Stimulated activated CD4-positive, alpha-beta T cell treated with anti-CD3 and anti-CD28 coated beads, TNF-alpha, amount 100 ng/mL, for 48 hours (primary cell): ENCODE measurements around the gene ST6GAL1.
"Not testable (repeated sequence)": the region's sequence is repeated elsewhere in the genome, so short reads cannot be mapped to it uniquely, and the experiment has no call there.

ENCODE experiments used
- DNase-seq, 3 donors: peaks; one replicate each; pipeline ENCODE4 v3.0.0-alpha.2; 2020; ENCODE audit warnings: low read depth in 3 of 3

Gene ST6GAL1

GRCh38 chr3:186967686-186968085, 37.4 kb downstream of the ST6GAL1 start:
- no peak for DNase-seq

GRCh38 chr3:186969607-186970006, 39.3 kb downstream of the ST6GAL1 start:
- DNase-seq: no peak

DNA sequence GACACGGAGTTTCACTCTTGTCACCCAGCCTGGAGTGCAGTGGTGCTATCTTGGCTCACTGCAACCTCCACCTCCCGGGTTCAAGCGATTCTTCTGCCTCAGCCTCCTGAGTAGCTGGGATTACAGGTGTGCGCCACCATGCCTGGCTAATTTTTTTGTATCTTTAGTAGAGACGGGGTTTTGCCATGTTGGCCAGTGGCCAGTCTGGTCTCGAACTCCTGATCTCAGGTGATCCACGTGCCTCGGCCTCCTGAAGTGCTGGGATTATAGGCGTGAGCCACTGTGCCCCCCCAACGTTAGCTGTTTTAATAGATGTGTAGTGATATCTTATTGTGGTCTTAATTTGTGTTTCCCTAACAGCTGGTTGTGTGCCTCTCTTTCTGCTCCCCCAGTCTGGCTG, 40.8 kb downstream of the ST6GAL1 start:
- DNase-seq: not testable (repeated sequence)

DNA sequence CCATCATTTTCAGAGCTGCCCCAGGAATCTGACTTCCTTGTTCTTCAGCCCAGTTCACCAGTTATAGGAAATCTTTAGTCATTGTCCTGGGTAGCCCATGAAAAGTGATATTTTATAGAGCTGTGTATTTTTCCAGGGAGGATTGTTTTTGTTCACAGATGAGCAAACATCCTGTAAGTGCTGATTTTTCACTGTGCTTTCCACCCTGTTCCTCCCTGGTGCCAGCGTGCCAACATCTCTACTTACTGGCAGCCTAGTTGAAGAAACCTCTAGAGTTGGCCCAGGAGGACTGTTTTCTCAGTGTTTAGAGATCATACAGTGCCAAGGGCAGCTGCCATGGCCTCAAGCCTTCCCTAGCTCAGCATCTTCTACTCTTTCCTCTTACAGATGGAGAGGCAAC, 41.3 kb downstream of the ST6GAL1 start:
- no peak for DNase-seq

- no peak for DNase-seq
Observed at GRCh38 chr3:186973702-186974101, 43.4 kb downstream of the ST6GAL1 start.

DNA sequence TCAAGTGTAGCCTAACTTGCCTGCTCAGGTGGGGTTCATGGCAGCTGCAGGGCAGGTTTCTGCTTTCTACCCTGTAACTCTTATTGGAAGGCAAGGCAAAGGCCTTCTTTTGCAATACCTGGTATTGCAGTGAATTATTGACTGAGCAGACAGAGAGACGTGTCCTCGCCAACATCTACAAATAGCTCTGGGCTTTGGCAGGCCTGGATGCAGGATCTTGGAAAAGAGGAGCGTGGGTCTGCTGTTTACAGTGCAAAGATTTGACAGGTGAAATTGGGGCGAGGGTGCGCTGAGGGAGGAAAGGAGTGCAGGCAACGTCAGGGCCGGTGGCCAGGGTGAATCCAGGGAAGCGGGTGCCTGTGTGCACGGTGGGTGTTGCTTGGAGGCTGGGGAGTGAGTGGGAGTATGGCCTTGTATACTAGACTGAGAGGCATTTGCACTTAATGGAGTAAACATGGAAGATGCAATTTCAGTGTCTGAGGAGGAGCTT, 44.5 kb downstream of the ST6GAL1 start:
- no peak for DNase-seq

DNA sequence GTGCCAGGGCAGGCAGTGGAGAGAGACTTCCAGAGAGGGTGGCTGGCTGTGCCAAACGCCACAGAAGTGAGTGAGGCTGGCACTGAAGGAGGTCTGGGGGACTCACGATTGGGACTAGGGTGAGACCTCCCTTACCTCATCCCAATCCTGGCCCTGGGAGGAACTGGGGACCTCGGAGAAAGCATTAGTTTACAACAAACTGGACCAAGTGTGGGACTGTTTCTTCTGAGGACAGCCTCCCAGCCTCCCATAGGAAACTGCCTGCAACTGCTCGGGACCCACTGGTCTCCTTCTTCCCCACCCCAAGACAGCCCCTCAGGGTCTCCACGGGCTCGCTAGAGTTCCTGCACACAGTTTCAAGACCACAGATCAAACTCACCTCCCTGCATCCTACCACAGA, 45.4 kb downstream of the ST6GAL1 start:
- no peak for DNase-seq

GRCh38 chr3:186976837-186977750, 46.8 kb downstream of the ST6GAL1 start:
- no peak for DNase-seq

DNA sequence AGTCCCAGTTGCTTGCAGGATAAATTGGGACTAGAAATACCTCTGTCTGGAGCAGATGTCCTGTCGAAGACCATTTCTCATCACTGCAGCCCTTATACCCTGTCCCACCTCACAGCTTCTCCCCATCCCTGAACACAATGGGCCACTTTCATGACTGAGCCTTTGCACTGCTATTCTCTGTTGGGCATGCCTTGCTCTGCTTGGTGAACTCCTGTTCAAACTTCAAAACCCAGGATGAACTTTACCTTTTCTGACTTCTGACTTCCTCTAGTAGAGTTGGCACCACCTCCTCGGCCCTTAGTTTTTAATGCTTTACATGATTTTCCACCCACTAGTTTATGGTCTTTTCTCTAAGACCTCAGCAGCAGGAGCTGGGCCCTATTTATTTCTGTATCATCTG, 48.4 kb downstream of the ST6GAL1 start:
- DNase-seq: no peak

DNA sequence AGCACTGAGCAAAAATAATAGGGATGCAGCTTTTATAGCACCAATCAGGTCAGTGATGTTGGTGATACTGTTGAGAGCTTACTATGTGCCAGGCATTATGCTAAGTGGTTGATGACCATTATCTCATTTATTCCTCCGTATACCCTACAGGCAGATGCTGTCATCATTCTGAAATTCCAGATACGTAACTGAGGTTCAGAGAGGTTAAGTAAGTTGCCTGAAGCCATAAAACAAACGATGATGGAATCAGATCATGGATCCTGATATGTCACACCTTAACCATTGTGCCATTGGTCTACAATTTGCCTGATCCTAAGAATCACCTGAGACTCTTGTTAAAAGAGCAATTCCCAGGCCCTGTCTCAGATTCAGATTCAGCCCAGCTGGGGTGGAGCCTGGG, 49.5 kb downstream of the ST6GAL1 start:
- no peak for DNase-seq

- no peak for DNase-seq
Observed at GRCh38 chr3:186980989-186981388, 50.7 kb downstream of the ST6GAL1 start.

- DNase-seq: no peak
Observed at GRCh38 chr3:186983659-186984058, 53.3 kb downstream of the ST6GAL1 start.

DNA sequence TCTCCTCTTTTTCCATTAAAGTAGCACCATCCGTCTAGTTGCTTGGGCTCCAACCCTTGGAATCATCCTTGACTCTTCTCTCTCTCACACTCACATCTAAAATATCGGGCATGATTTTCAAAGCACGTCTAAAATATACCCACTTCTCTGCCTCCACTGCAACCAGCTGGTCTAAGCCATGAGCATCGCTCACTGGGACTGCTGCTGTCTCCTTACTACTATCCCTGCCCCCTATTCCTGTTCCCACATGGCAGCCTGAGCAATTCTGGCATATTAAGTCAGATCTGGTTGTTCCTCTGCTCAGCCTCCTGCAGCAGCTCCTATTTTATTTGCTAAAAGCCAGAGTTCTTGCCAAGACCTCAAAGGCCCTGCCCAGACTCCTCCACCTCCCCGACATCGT, 53.7 kb downstream of the ST6GAL1 start:
- DNase-seq: no peak

DNA sequence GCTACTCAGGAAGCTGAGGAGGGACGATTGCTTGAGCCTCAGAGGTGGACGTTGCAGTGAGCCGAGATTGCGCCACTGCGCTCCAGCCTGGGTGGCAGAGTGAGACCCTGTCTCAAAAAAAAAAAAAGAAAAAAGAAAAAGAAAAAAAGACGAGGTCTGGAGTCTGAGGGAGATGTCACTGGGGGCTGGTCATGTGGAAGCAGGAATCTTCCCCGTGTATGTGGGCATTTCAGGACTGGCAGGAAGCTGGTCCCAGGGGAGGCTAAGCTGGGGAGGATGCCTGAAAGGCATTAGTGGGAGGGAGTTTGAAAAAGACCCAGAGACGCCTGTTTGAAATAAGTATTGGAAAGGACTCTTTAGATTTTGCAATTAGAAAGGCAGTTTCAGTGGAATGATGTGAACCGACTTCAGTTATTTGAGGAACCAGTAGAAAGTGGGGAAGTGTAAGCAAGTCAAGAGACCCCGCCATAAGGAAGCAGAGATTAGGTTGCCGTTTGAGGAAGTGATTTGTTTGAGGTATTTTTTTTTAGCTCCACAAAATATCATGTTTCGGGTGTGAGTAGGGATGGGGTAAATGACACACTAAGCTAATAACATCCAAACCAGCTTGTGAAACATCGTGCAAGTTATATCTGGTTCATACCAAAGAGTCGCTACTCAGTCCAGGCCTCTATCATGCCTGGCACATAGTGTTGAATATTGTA, 55.5 kb downstream of the ST6GAL1 start:
- no peak for DNase-seq

GRCh38 chr3:186986406-186986805, 56.1 kb downstream of the ST6GAL1 start:
- DNase-seq: no peak

DNA sequence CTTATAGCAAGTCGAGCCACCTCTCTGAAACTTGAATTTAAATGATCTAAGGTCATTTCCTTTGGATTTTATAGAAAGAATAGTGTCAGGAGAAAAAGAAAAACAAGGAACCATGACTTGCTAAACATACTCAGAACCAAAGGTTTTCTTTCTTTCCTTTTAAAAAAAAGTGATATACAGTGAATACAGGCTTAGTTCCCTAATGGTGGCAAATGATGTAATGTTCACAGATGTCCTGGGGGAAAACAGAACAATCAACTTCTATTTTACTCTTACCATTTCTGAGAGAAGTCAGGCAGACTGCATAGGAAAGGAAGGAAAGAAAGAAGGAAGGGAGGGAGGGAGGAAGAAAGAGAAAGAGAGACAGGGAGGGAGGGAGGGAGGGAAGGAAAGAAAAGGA, 56.5 kb downstream of the ST6GAL1 start:
- no peak for DNase-seq

- no peak for DNase-seq
Observed at GRCh38 chr3:186988806-186989205, 58.5 kb downstream of the ST6GAL1 start.

DNA sequence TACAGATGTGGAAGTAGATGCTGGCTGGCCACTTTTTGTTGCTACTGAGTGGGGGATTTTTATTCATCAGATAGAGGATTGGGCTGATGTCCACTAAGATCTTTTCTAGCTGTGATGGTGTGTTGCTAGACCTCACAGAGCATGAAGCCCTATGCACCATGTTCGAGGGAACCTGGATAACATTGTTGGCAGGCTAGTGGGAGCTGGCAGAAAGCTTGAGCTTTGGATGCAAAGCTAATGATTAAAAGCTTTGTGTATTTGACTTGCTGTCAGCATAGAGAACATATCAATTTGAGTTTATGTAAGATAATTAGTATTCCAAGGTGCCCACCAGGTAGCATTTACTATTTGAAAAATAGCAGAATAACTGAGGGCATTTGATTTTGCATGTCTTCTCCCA, 59.1 kb downstream of the ST6GAL1 start:
- no peak for DNase-seq

DNA sequence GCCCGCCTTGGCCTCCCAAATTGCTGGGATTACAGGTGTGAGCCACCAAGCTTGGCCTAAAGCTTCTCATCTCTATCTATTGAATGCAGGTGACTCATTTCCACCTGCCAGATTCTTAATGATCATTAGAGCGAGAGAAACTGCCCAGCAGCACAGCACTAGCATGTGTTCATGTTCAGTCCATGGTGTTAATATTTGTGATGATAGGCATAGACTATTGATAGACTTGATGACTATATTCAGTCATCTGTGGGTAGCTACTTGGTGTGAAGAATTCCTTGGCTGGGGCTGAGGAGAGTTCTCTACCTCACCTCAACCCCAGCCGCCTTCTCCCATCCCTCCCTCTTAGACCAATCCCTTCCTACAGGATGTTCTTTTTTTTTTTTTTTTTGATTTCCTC, 60.0 kb downstream of the ST6GAL1 start:
- no peak for DNase-seq

- no peak for DNase-seq
Observed at GRCh38 chr3:186990878-186991308, 60.6 kb downstream of the ST6GAL1 start.

DNA sequence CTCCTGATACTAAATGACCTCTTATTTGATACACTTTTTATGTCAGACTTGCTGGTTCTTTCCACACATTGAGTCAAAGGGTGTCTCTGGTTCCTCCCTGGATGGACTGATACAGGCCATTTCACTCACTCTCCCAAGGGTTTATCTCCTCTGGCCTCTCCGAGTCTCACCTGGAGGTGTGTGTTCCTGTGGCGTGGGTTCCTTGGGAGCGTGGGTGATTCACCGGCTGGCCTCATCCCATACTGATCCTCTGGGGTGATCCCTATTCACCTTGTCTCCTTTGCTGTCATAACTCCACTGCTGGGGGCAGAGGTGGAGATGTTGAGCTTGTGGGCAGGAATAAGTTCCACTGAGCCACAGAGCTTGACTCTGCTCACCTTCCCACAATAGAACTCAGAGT, 61.1 kb downstream of the ST6GAL1 start:
- DNase-seq: no peak

GRCh38 chr3:186992096-186992495, 61.8 kb downstream of the ST6GAL1 start:
- not testable (repeated sequence) for DNase-seq

- DNase-seq: no peak
Observed at GRCh38 chr3:186993210-186993782, 63.0 kb downstream of the ST6GAL1 start.
